HL-60/S4 treated with phorbol 12-myristate 13-acetate at 8.2 ng/mL for 4 days and 3 days (cell line): ENCODE measurements around the gene PAM16.

Experiments used
- in situ Hi-C: fragments of 300-500 bp; cut with MboI; formaldehyde crosslinking; loops from 2 replicates; pipeline ENCODE4 v1.15.0; 2022; ENCODE audit warnings: low sequenced_read_pairs

PAM16 gene

GRCh38 chr16:4383591-4384444 lies 32.7 kb upstream of the PAM16 start:
- in situ Hi-C loops = no loop called here

- in situ Hi-C loops = no loop called here
Measured at GRCh38 chr16:4382795-4383357, 31.8 kb upstream of the PAM16 start.

GRCh38 chr16:4381935-4382794 lies 31.0 kb upstream of the PAM16 start:
- in situ Hi-C loops = no loop called here

GRCh38 chr16:4381072-4381934 lies 30.2 kb upstream of the PAM16 start:
- in situ Hi-C loops = no loop called here

- in situ Hi-C loops = no loop called here
Measured at GRCh38 chr16:4380119-4381063, 29.3 kb upstream of the PAM16 start.

GRCh38 chr16:4378999-4379690 lies 28.0 kb upstream of the PAM16 start:
- in situ Hi-C loops = no loop called here

- in situ Hi-C loops = no loop called here
Measured at GRCh38 chr16:4378161-4378666, 27.1 kb upstream of the PAM16 start.

- in situ Hi-C loops = no loop called here
Measured at GRCh38 chr16:4377573-4378154, 26.5 kb upstream of the PAM16 start.

- in situ Hi-C loops = no loop called here
Measured at GRCh38 chr16:4376893-4377572, 25.9 kb upstream of the PAM16 start.

- in situ Hi-C loops = no loop called here
Measured at GRCh38 chr16:4376126-4376892, 25.2 kb upstream of the PAM16 start.

- in situ Hi-C loops = no loop called here
Measured at GRCh38 chr16:4375717-4376116, 24.6 kb upstream of the PAM16 start.

GRCh38 chr16:4373909-4374742 lies 23.0 kb upstream of the PAM16 start:
- in situ Hi-C loops = no loop called here

- in situ Hi-C loops = no loop called here
Measured at GRCh38 chr16:4373356-4373908, 22.3 kb upstream of the PAM16 start.

- in situ Hi-C loops = no loop called here
Measured at GRCh38 chr16:4372578-4373355, 21.6 kb upstream of the PAM16 start.

GRCh38 chr16:4372001-4372577 lies 21.0 kb upstream of the PAM16 start:
- in situ Hi-C loops = no loop called here
